ENCODE results near the gene CHEK1. TPM values are rescaled to one million over a fixed set of nuclear protein-coding genes. Genes with fewer than 3 reads are reported as not detected.
"Not testable (repeated sequence)": the region's sequence is repeated elsewhere in the genome, so short reads cannot be mapped to it uniquely, and the experiment has no call there.

The CHEK1 gene
- total RNA-seq, 2 donors from 2014 or later: 1.8 to 3.2 TPM

GRCh38 chr11:125688066-125688465, 63.1 kb downstream of the CHEK1 start:
- ATAC-seq: no peak
- intact Hi-C loops (cut with DNase I): no loop called here

GRCh38 chr11:125688632-125689031, 63.7 kb downstream of the CHEK1 start:
- intact Hi-C loops (cut with DNase I): no loop called here
- ATAC-seq (no peak), DNase-seq (no peak)

More at GRCh38 chr11:125688066-125688465, 63.1 kb downstream of the CHEK1 start:
- no peak for DNase-seq

- intact Hi-C loops (cut with DNase I): no loop called here
- DNase-seq: no peak
- no peak for ATAC-seq
Observed at GRCh38 chr11:125689274-125689859, 64.4 kb downstream of the CHEK1 start.

GRCh38 chr11:125690006-125690405, 65.0 kb downstream of the CHEK1 start:
- DNase-seq (no peak), ATAC-seq (no peak)
- intact Hi-C loops (cut with DNase I): no loop called here

GRCh38 chr11:125692887-125693286, 67.9 kb downstream of the CHEK1 start:
- intact Hi-C loops (cut with DNase I): no loop called here
- DNase-seq (no peak), ATAC-seq (no peak)

- intact Hi-C loops (cut with DNase I): no loop called here
Observed at GRCh38 chr11:125694951-125695350, 70.0 kb downstream of the CHEK1 start.

GRCh38 chr11:125701018-125701610, 76.2 kb downstream of the CHEK1 start:
- no peak for DNase-seq
- intact Hi-C loops (cut with DNase I): no loop called here
- ATAC-seq: no peak

More at GRCh38 chr11:125694951-125695350, 70.0 kb downstream of the CHEK1 start:
- no peak for DNase-seq
- no peak for ATAC-seq

GRCh38 chr11:125701858-125702621, 77.1 kb downstream of the CHEK1 start:
- DNase-seq: no peak
- no peak for ATAC-seq
- intact Hi-C loops (cut with DNase I): no loop called here

GRCh38 chr11:125704686-125705085, 79.7 kb downstream of the CHEK1 start:
- intact Hi-C loops (cut with DNase I); DNase-seq: not testable (repeated sequence)

GRCh38 chr11:125720781-125721180, 95.8 kb downstream of the CHEK1 start:
- ATAC-seq (no peak), DNase-seq (no peak)
- intact Hi-C loops (cut with DNase I): no loop called here

More at GRCh38 chr11:125704686-125705085, 79.7 kb downstream of the CHEK1 start:
- not testable (repeated sequence) for ATAC-seq

- intact Hi-C loops (cut with DNase I): no loop called here
- DNase-seq (no peak), ATAC-seq (no peak)
Observed at GRCh38 chr11:125724125-125724524, 99.2 kb downstream of the CHEK1 start.

Other genes with a start within 250 kb of the CHEK1 start
- 10 to 100 TPM; 59.0 to 62.2 TPM for gene FEZ1, start 128.9 kb upstream of the CHEK1 start, total RNA-seq
- 10 to 100 TPM; 63.7 to 73.2 TPM for gene EI24, start 55.7 kb upstream of the CHEK1 start, total RNA-seq
- gene STT3A, start 32.3 kb upstream of the CHEK1 start, total RNA-seq: 10 to 100 TPM; 84.1 to 90.3 TPM
- not detected for gene ACRV1, start 55.7 kb downstream of the CHEK1 start, total RNA-seq
- gene PATE1, start 121.1 kb downstream of the CHEK1 start, total RNA-seq: not detected
- not detected for gene PATE2, start 153.7 kb downstream of the CHEK1 start, total RNA-seq
- gene PATE3, start 163.0 kb downstream of the CHEK1 start, total RNA-seq: not detected
- not detected for gene PATE4, start 208.2 kb downstream of the CHEK1 start, total RNA-seq

Data from left cardiac atrium (tissue), 4 donors.